NB4 (cell line): ENCODE results near the gene CHST6.

ENCODE experiments used
- POLR2A ChIP-seq: IDR thresholded peaks from 2 replicates; pipeline ENCODE4 v1.6.1; 2011; ENCODE audit warnings: mild to moderate bottlenecking; ENCODE audit not compliant: insufficient read length; ENCODE audit errors: extremely low read depth
- TF ChIP-seq, protein P1 (sequence below): IDR thresholded peaks from one replicate; pipeline ENCODE4 v1.5.1; 2012; ENCODE audit warnings: low read depth, low read length

DNA sequence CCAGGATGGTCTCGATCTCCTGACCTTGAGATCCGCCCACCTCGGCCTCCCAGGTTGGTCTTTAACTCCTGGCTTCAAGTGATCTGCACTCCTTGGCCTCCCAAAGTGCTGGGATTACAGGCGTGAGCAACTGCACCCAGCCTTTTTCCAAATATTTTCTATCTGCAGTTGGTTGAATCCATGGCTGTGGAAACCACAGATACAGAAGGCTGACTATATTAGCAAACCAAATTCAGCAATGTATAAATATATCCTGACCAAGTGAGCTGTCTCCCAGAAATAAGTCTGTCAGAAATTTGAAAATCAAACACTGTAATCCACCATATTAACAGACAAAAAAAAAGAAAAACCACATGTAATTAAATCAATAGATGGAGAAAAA lies 71.5 kb downstream of the CHST6 start:
- TF ChIP-seq, protein P1, sequence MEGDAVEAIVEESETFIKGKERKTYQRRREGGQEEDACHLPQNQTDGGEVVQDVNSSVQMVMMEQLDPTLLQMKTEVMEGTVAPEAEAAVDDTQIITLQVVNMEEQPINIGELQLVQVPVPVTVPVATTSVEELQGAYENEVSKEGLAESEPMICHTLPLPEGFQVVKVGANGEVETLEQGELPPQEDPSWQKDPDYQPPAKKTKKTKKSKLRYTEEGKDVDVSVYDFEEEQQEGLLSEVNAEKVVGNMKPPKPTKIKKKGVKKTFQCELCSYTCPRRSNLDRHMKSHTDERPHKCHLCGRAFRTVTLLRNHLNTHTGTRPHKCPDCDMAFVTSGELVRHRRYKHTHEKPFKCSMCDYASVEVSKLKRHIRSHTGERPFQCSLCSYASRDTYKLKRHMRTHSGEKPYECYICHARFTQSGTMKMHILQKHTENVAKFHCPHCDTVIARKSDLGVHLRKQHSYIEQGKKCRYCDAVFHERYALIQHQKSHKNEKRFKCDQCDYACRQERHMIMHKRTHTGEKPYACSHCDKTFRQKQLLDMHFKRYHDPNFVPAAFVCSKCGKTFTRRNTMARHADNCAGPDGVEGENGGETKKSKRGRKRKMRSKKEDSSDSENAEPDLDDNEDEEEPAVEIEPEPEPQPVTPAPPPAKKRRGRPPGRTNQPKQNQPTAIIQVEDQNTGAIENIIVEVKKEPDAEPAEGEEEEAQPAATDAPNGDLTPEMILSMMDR, result no peak
- TF ChIP-seq POLR2A, result no peak
